ENCODE measurements around the gene TAC4.

TAC4 gene, protein sequence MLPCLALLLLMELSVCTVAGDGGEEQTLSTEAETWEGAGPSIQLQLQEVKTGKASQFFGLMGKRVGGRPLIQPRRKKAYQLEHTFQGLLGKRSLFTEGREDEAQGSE

DNA sequence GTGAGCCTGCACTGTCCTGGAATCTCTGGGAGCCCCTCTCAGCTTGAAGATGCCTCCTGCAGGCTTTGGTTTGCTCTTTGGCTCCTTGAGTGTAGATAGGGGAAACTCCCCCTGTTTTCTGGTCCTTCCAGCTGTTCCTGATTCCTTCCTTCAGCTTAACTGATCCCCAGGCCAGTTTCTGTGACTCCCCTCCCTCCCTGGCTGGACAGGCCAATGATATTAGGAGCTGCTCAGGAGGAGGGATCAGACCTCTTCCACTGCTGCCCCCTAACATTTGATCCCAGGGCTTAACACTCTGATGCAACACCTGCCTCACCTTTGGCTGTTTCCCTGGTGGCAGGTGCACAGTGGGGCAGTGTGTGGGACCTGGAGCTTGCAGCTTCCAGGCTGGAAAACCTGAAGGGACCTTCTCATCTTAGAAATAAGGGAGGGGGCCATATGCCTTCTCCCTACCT is at the start of gene TAC4:
Gene TAC4, minus strand, starts transcription at position 51 of the 455 bp plus-strand sequence. CDS start 52 bp downstream, outside the sequence.
- H3K4me3 Mint-ChIP-seq: no peak within 1 kb of the TSS
- no peaks in the 10 kb centered on the region for H3K9me3 Mint-ChIP-seq
- H3K36me3 Mint-ChIP-seq (ENCODE audit: low read depth): peaks cover 44% of the 10 kb centered on the region
- intact Hi-C loops (cut with micrococcal nuclease): no loop called here
- peaks cover 39% of the 10 kb centered on the region for H3K4me1 Mint-ChIP-seq (ENCODE audit: low read depth)
- no peak within 1 kb of the TSS for H3K27ac Mint-ChIP-seq
- peaks cover 30% of the 10 kb centered on the region for H3K27me3 Mint-ChIP-seq

DNA sequence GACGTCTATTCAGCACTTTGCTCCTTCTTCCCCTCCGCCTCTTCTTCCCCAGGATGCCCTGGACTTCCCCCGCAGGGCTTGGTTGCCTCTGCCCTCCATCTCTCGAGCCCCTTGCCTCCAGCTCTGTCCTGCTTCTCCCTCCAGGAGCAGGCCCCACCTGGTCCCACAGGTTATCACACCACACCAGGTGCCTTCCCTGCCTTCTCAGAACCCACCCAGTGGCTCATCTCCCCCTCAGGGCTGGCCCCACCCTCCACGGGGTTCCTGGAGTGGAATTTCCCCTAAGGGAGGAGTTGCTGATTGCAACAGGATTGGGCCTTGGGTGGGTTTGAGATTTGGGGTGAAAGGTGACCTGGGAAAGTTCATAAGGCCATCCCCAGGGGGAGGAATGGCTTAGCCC is 49.0 kb upstream of the TAC4 start:
- Mint-ChIP-seq H3K27ac (no peak overlapping the region), H3K9me3 (no peaks in the 10 kb centered on the region), H3K27me3 (peaks cover 86% of the 10 kb centered on the region), H3K4me1 (ENCODE audit: low read depth) (no peaks in the 10 kb centered on the region), H3K36me3 (ENCODE audit: low read depth) (no peaks in the 10 kb centered on the region), H3K4me3 (no peak overlapping the region)
- intact Hi-C loops (cut with micrococcal nuclease): no loop called here

DNA sequence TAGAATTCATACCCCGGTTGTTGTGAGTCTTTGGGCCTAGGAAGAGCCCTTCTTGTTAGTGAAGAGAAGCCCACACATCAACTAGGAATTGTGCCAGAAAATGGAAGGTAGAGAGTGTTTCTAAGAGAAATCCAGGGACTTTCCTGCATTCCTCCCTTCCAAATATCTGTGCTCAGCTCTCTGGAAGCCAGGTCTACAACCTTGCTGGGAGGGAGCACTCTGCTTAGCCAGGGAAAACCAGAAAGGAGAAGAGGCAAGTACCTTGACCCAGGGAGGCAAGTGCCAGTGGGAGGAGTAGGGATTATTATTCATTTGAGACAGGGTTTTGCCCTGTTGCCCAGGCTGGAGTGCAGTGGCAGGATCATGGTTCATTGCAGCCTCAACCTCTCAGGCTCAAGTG is 48.4 kb upstream of the TAC4 start:
- no peak overlapping the region for H3K4me3 Mint-ChIP-seq
- intact Hi-C loops (cut with micrococcal nuclease): no loop called here
- no peak overlapping the region for H3K27ac Mint-ChIP-seq

DNA sequence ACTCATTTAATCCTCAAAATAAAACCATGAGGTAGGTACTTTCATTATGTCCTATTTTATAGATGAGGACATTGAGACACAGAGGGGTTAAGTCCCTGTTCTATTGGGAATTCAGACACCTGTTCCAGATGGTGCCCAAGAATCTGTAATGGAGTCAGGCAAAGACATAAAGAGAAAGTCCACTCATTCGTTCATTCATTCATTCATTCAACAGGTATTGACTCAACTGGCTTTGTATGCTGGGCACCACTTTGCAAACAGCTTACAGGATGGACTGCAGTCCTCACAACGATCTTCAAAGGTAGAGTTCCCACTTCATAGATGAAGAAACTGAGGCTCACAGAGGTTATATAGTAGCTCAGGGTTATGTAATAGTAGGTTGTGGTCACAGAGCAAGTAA is 47.9 kb upstream of the TAC4 start:
- H3K27me3 Mint-ChIP-seq: peaks cover 87% of the 10 kb centered on the region
- H3K4me3 Mint-ChIP-seq: no peak overlapping the region
- H3K27ac Mint-ChIP-seq: no peak overlapping the region
- H3K4me1 Mint-ChIP-seq (ENCODE audit: low read depth): peaks cover 8% of the 10 kb centered on the region
- H3K36me3 Mint-ChIP-seq (ENCODE audit: low read depth): no peaks in the 10 kb centered on the region
- intact Hi-C loops (cut with micrococcal nuclease): no loop called here
- no peaks in the 10 kb centered on the region for H3K9me3 Mint-ChIP-seq

More for the DNA sequence above, 48.4 kb upstream of the TAC4 start:
- Mint-ChIP-seq H3K27me3 (peaks cover 87% of the 10 kb centered on the region), H3K9me3 (no peaks in the 10 kb centered on the region), H3K4me1 (ENCODE audit: low read depth) (peaks cover 4% of the 10 kb centered on the region), H3K36me3 (ENCODE audit: low read depth) (no peaks in the 10 kb centered on the region)

DNA sequence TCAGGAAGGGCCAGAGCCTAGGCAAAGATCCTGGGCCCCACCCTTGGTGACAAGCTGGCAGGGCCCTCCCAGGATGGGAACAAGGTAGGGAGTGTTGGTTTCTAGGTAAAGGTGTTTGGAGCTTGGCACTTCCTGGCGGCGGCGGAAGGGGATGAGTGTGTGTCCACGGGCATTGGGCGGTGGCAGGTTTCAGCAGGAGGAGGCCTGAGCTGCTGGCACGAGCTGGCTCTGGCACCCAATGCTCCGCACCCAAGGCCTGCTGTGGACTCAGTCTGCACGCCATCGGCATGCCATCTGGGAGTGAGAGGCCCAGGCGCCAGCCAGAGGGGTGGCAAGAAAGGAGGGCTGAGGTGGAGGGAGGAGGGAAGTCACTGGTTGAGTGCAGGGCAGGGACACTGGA is 46.9 kb upstream of the TAC4 start:
- Mint-ChIP-seq H3K9me3 (no peaks in the 10 kb centered on the region), H3K27me3 (peaks cover 87% of the 10 kb centered on the region), H3K27ac (no peak overlapping the region)

DNA sequence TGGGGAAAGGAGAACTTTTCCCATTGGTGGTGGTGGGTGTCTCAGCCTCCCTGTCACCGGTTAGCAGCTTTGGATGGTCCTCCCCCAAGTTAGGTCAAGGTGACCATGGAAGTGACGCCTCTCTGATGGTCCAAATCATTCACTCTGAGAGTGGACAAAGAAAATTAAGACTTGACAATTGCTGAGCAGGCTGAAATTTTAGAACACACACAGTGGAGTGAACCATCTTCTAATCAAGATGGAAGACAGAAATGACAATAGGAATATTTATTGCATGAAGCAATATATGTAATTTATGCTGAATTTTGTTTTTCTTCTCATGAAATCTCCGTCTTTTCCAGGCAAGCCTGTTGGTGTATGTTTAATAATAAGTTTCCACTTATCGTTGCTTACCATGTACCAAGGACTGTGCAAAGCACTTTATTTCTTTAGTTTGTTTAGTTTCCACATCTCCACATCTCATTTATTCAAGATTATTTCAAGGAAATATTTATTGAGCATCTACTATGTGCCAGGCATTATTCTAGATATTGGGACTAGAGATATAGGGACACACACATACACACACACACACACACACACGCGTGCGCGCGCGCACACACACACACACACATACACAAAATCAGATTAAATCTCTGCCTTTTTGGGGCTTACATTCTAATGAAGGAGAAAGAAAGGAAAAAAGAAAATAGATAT is 44.0 kb upstream of the TAC4 start:
- Mint-ChIP-seq H3K27me3 (peaks cover 81% of the 10 kb centered on the region), H3K9me3 (no peaks in the 10 kb centered on the region), H3K27ac (peak overlapping the region; percentile 13), H3K4me1 (ENCODE audit: low read depth) (peaks cover 9% of the 10 kb centered on the region), H3K36me3 (ENCODE audit: low read depth) (no peaks in the 10 kb centered on the region), H3K4me3 (no peak overlapping the region)
- intact Hi-C loops (cut with micrococcal nuclease): no loop called here

More for the DNA sequence above, 46.9 kb upstream of the TAC4 start:
- Mint-ChIP-seq H3K36me3 (ENCODE audit: low read depth) (no peaks in the 10 kb centered on the region), H3K4me3 (no peak overlapping the region), H3K4me1 (ENCODE audit: low read depth) (peaks cover 9% of the 10 kb centered on the region)
- intact Hi-C loops (cut with micrococcal nuclease): no loop called here

DNA sequence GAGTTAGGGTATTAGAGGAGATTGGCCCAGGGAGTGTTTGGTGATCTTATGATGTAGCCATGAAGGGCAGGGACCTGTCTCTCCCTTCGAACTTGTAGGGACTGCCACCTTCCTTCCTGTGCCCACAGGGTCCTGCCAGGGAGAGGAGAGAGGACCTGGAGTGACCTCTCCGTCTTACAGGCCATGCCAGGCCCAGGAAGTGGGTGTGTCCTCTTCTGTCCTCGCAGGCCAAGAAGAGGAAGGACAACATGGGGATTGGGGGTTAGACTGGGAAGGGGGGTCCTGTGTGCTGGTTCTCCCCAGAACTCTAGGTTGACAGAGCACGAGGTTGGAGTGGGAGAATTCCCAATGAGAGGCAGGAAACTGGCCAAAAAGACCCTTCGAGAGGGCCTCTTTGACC is 43.4 kb upstream of the TAC4 start:
- peaks cover 83% of the 10 kb centered on the region for H3K27me3 Mint-ChIP-seq

DNA sequence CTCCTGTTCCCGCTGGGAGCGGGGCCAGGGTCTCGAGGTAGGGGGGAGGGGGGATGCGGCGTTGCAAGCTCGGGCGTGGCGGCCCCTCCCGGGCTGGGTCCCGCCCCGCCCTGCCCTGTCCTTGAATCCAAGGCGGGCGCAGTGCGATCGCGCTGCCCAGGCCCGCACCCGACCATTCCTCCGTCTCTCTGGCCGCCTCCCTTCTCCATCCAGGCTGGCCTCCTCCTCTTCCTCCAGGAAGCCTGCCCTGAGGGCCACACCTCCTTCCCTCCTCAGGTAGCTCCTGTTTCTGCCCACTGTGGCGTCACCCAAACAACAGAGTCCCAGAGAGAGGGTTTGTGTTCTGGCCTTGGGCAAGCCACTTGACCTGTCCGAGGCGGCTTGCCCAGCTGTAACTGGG is 43.0 kb upstream of the TAC4 start:
- Mint-ChIP-seq H3K27me3 (peaks cover 83% of the 10 kb centered on the region), H3K4me3 (no peak overlapping the region), H3K36me3 (ENCODE audit: low read depth) (no peaks in the 10 kb centered on the region), H3K9me3 (no peaks in the 10 kb centered on the region), H3K4me1 (ENCODE audit: low read depth) (peaks cover 9% of the 10 kb centered on the region), H3K27ac (peak overlapping the region; percentile 13)
- intact Hi-C loops (cut with micrococcal nuclease): no loop called here

More for the DNA sequence above, 43.4 kb upstream of the TAC4 start:
- peaks cover 9% of the 10 kb centered on the region for H3K4me1 Mint-ChIP-seq (ENCODE audit: low read depth)
- intact Hi-C loops (cut with micrococcal nuclease): no loop called here
- H3K4me3 Mint-ChIP-seq: no peak overlapping the region
- no peaks in the 10 kb centered on the region for H3K9me3 Mint-ChIP-seq
- H3K27ac Mint-ChIP-seq: peak overlapping the region; percentile 13
- no peaks in the 10 kb centered on the region for H3K36me3 Mint-ChIP-seq (ENCODE audit: low read depth)

DNA sequence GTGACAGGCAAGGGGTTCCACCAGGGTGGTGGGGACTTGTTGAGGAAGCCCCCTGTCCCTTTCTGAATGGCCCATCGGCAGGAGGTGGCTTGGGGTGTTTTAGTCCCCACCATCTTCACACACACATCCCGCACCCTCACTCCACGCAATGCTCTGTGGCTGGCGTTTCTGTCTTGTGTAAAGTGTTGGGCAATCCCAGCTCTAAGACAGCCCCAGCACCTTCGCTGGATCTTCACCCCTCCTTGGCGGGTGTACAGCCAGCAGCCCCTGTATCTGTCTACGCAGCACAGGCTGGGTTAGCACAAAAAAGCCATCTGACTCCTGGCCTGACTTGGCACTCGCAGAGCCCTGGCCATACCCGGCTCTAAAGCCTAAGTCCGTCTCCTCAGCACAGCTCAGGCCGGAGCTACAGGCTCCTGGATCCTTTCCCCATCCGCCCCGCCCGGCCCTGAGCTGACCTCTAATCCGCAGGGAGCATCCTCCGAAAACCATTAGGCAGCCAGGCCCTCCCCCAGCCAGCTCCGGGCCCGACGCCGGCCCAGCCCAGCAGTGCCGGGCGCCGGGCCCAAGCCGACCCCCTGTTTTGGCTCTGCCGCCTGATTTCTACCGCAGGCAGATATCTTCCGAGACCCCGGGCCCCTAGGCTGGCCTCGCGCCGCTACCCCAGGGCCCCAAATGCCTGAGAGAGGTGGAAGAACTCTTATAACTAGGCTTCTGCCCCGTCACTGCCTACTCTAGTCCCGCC is 42.4 kb upstream of the TAC4 start:
- Mint-ChIP-seq H3K9me3 (no peaks in the 10 kb centered on the region), H3K27me3 (peaks cover 85% of the 10 kb centered on the region), H3K27ac (no peak overlapping the region), H3K36me3 (ENCODE audit: low read depth) (no peaks in the 10 kb centered on the region), H3K4me3 (no peak overlapping the region), H3K4me1 (ENCODE audit: low read depth) (peaks cover 9% of the 10 kb centered on the region)
- intact Hi-C loops (cut with micrococcal nuclease): no loop called here

DNA sequence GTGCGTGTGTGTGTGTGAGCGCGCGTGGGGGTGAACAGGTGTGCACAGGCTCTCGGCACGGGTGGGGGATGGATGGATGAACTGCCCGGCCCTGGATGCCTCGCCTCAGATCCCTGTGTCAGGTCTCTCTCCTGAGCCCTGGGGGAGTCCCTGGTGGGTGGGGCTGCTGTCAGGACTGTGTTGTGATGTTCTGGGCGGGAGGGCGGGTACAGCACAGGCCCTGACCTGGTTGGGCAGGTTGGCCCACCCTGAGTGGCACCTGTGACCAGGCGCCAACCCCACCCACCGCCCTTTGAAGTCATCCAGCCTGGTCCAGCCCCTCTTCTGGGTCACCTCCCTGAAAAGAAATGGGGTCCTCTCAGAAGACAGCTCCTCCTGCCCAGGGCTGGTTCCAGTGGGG is 41.6 kb upstream of the TAC4 start:
- H3K4me1 Mint-ChIP-seq (ENCODE audit: low read depth): peaks cover 9% of the 10 kb centered on the region
- H3K4me3 Mint-ChIP-seq: no peak overlapping the region
- peaks cover 84% of the 10 kb centered on the region for H3K27me3 Mint-ChIP-seq
- H3K27ac Mint-ChIP-seq: no peak overlapping the region
- H3K36me3 Mint-ChIP-seq (ENCODE audit: low read depth): no peaks in the 10 kb centered on the region
- intact Hi-C loops (cut with micrococcal nuclease): no loop called here
- no peaks in the 10 kb centered on the region for H3K9me3 Mint-ChIP-seq

DNA sequence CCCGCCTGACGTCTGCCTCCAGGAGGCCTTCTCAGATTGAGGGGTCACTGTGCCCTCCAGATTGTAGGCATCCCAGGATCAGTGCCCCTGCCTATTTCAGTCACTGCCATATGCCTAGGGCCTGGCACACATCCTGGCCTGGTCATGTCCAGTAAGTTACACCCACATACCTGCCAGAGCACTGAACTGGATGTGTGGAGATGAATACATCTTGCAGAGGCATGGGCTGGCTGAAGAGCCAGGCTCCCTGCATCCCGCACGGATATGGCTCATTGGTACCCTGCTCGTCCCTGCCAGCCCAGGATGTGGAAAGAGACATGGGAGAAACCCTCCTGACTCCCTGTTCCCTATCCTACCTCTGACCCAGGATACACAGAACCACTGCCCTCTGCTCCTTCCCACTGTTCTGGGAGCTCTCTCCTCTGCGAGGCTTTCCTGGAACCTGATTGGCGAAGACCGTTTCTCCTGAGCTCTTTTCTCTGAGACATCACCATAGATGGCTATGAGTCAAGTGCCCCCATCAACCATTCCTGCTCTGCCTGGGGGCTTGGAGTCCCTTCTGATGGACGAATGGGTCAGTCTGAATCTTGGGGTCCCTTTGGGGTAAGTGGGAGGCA is 40.0 kb upstream of the TAC4 start:
- H3K36me3 Mint-ChIP-seq (ENCODE audit: low read depth): no peaks in the 10 kb centered on the region
- H3K9me3 Mint-ChIP-seq: no peaks in the 10 kb centered on the region
- H3K27me3 Mint-ChIP-seq: peaks cover 83% of the 10 kb centered on the region
- no peak overlapping the region for H3K4me3 Mint-ChIP-seq
- intact Hi-C loops (cut with micrococcal nuclease): no loop called here
- peaks cover 9% of the 10 kb centered on the region for H3K4me1 Mint-ChIP-seq (ENCODE audit: low read depth)
- no peak overlapping the region for H3K27ac Mint-ChIP-seq

DNA sequence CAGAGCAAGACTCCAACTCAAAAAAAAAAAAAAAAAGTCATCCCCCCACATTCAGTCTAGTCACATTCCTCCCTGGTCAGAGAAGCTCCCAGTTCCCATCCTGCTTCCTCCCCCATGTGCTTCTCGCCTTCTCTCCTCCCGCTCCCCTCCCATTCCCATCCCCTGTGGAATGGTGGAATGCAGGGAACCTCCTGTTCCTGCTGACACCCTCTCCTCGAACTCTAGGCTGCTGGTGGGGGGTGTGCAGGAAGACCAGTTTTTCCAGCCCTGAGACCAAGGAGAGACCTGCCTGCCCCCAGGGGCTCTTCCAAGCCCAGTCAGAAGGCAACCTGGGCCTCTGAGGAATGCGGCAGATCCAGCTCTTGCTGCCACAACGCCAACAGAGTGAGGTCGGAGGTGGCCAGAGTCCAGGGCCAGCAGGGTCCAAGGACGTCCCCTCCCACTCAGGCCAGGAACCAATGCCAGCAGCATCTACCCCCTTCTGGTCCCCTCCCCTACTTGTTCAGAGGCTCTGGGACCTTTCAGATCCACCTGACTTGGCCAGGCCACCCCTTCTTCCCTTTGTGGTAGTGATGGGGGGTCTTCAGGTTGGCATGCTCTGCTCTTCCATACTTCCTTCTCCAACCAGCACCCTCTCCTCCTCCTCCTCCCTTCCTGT is 39.3 kb upstream of the TAC4 start:
- peaks cover 82% of the 10 kb centered on the region for H3K27me3 Mint-ChIP-seq
- no peaks in the 10 kb centered on the region for H3K9me3 Mint-ChIP-seq
- peaks cover 9% of the 10 kb centered on the region for H3K4me1 Mint-ChIP-seq (ENCODE audit: low read depth)
- no peaks in the 10 kb centered on the region for H3K36me3 Mint-ChIP-seq (ENCODE audit: low read depth)
- intact Hi-C loops (cut with micrococcal nuclease): no loop called here
- no peak overlapping the region for H3K4me3 Mint-ChIP-seq
- H3K27ac Mint-ChIP-seq: no peak overlapping the region

DNA sequence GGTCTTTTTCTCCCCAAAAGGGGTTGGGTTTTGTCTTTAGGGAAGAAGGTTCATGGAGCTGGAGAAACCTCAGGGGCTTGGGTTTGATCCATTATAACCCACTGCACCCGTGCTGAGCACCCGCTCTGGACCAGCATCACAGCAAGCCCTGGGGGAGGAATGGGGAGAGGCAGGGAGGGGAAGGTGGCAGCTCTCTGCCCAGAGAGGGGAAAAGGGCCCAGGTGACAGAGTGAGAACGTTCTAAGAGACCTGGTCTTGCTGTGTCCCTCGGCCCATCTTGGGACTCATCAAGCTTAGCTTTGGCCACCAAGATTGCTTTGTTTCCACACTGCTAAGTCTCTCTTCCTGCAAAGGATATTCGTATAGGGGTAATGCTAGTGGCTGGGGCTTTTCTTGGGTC is 38.2 kb upstream of the TAC4 start:
- Mint-ChIP-seq H3K4me1 (ENCODE audit: low read depth) (peaks cover 3% of the 10 kb centered on the region), H3K9me3 (no peaks in the 10 kb centered on the region), H3K4me3 (no peak overlapping the region), H3K27me3 (peaks cover 80% of the 10 kb centered on the region), H3K27ac (no peak overlapping the region), H3K36me3 (ENCODE audit: low read depth) (no peaks in the 10 kb centered on the region)
- intact Hi-C loops (cut with micrococcal nuclease): no loop called here

DNA sequence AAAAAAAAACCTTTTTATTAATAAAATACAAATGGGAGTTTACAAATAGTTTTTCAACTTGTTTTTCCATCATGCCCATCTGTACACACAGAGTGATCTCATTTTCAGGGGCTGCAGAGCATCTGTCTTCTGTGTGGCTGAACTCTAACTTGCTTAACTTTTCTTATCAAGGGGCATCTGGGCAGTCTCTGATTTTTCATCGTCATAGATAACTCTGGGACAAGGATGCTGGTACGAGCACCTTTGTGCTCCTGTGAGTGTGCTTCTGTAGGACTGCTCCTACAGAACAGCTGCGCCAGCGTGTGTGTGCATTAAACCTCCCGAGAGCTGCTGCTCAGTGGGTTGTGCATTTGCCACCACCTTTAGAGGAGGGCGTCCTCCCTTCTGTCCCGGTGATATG is 34.6 kb upstream of the TAC4 start:
- intact Hi-C loops (cut with micrococcal nuclease): no loop called here
- Mint-ChIP-seq H3K4me3 (no peak overlapping the region), H3K4me1 (ENCODE audit: low read depth) (peaks cover 8% of the 10 kb centered on the region), H3K27me3 (peaks cover 85% of the 10 kb centered on the region), H3K27ac (no peak overlapping the region), H3K36me3 (ENCODE audit: low read depth) (no peaks in the 10 kb centered on the region), H3K9me3 (no peaks in the 10 kb centered on the region)

Measured in dendritic cell treated with granulocyte-macrophage colony-stimulating factor and Interleukin-4, amounts not matched to agents 40 ng/mL and 50 ng/mL, for 4 days (primary cell).